ENCODE results near the gene PODN.

- TF ChIP-seq, protein P1, sequence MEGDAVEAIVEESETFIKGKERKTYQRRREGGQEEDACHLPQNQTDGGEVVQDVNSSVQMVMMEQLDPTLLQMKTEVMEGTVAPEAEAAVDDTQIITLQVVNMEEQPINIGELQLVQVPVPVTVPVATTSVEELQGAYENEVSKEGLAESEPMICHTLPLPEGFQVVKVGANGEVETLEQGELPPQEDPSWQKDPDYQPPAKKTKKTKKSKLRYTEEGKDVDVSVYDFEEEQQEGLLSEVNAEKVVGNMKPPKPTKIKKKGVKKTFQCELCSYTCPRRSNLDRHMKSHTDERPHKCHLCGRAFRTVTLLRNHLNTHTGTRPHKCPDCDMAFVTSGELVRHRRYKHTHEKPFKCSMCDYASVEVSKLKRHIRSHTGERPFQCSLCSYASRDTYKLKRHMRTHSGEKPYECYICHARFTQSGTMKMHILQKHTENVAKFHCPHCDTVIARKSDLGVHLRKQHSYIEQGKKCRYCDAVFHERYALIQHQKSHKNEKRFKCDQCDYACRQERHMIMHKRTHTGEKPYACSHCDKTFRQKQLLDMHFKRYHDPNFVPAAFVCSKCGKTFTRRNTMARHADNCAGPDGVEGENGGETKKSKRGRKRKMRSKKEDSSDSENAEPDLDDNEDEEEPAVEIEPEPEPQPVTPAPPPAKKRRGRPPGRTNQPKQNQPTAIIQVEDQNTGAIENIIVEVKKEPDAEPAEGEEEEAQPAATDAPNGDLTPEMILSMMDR (IDR thresholded peaks at IDR 0.05) = no peak
- TF ChIP-seq POLR2A (IDR thresholded peaks at IDR 0.05) = no peak
Measured at GRCh38 chr1:53073868-53074311, 11.9 kb downstream of the PODN start.
